OCI-LY7 (cell line): ENCODE measurements around the gene MC2R.

ENCODE experiments used
- CTCF ChIP-seq: fragments of 200-600 bp; sonication (generic); conservative IDR thresholded peaks from 2 replicates; pipeline ENCODE4 v1.5.1; 2014; ENCODE audit warnings: mild to moderate bottlenecking, antibody characterized with exemption, low read length, moderate library complexity, mixed read lengths
- EZH2phosphoT487 ChIP-seq: fragments of 200-600 bp; sonication (generic); IDR thresholded peaks from 2 replicates; pipeline ENCODE4 v1.6.1; 2018; ENCODE audit warnings: low read depth, borderline replicate concordance, mild to moderate bottlenecking, mixed run types, antibody characterized with exemption, low read length, moderate library complexity, mixed read lengths

- TF ChIP-seq CTCF (no peak), EZH2phosphoT487 (no peak)
Observed at GRCh38 chr18:13943338-13943737, 28.0 kb upstream of the MC2R start.
